Colonic mucosa (tissue), 4 donors: Measurements from ENCODE around the gene LEMD2. TPM values are rescaled to one million over a fixed set of nuclear protein-coding genes. Genes with fewer than 3 reads are reported as not detected.
A peak's percentile ranks its signal among the peaks of the same experiment; 100 is the strongest.

Source experiments
- DNase-seq: peaks from one replicate; pipeline ENCODE4 v3.0.0-alpha.2; 2020
- H3K27ac ChIP-seq: fragments of 200-600 bp; one replicate; pipeline ENCODE4 v1.8.0; 2021
- H3K27me3 ChIP-seq: fragments of 200-600 bp; one replicate; pipeline ENCODE4 v1.8.0; 2021
- H3K36me3 ChIP-seq: fragments of 200-600 bp; one replicate; pipeline ENCODE4 v1.8.0; 2021
- H3K4me1 ChIP-seq: fragments of 200-600 bp; one replicate; pipeline ENCODE4 v1.8.0; 2021; ENCODE audit warnings: mild to moderate bottlenecking
- H3K4me3 ChIP-seq: fragments of 200-600 bp; one replicate; pipeline ENCODE4 v1.8.0; 2021
- H3K9ac ChIP-seq, 2 donors: one replicate each; pipeline ENCODE4 v1.7.0; 2013; ENCODE audit warnings: control low read depth in 2 of 2, low read depth in 2 of 2, low read length in 2 of 2
- H3K9me3 ChIP-seq: fragments of 200-600 bp; one replicate; pipeline ENCODE4 v1.8.0; 2021
- intact Hi-C: fragments of 100-400 bp; cut with DNase I; formaldehyde crosslinking; loops from one replicate; pipeline ENCODE4 v1.14.1; 2022
- total RNA-seq, 2 donors: library from RNA; stranded (reverse); fragmentation: NEBNext Ultra II Directional in 1 of 2; extraction: Animal tissue kit (Norgen Biotek cat#: 25700) in 1 of 2; gene quantifications; one replicate each; pipeline ENCODE4 v1.2.1, GENCODE V29; 2021
- TF ChIP-seq, protein P1 (sequence below): fragments of 200-600 bp; IDR thresholded peaks from one replicate; pipeline ENCODE4 v1.8.0; 2022; ENCODE audit warnings: antibody characterized with exemption, mild to moderate bottlenecking
- donor health status: healthy.
- donor health status: DM: no; HTN: no; CAD: no.
- donor health status: DM: no; HTN: no; CAD: no.

LEMD2 gene
- total RNA-seq, 2 donors from 2014 or later: 61.6 to 68.1 TPM

DNA sequence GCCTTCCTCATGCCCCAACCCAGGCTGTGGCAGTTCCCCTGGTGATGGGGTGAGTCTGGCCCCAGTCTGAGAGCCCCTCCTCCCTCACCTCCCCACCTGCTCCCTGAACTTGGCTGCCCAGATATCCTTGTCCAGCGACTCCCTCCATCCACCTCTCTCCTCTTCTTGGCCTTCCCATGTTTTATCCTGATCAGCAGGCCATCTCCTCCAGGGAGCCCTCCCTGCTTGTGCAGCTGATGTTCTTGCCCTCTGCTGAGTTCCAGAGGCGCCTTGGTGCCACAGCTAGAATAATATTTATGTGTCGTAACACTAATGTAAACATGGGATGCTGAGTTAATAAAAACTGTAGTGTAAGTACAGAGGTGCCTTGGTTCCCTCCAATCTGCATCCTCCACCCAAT, 31.8 kb downstream of the LEMD2 start:
- DNase-seq: no peak
- Histone ChIP-seq H3K4me3 (no peak overlapping the region), H3K27me3 (no peaks in the 10 kb centered on the region), H3K9me3 (no peaks in the 10 kb centered on the region), H3K27ac (no peak overlapping the region), H3K9ac (no peak overlapping the region), H3K36me3 (no peaks in the 10 kb centered on the region), H3K4me1 (peaks cover 3% of the 10 kb centered on the region)
- intact Hi-C loops: no loop called here
- TF ChIP-seq, protein P1, sequence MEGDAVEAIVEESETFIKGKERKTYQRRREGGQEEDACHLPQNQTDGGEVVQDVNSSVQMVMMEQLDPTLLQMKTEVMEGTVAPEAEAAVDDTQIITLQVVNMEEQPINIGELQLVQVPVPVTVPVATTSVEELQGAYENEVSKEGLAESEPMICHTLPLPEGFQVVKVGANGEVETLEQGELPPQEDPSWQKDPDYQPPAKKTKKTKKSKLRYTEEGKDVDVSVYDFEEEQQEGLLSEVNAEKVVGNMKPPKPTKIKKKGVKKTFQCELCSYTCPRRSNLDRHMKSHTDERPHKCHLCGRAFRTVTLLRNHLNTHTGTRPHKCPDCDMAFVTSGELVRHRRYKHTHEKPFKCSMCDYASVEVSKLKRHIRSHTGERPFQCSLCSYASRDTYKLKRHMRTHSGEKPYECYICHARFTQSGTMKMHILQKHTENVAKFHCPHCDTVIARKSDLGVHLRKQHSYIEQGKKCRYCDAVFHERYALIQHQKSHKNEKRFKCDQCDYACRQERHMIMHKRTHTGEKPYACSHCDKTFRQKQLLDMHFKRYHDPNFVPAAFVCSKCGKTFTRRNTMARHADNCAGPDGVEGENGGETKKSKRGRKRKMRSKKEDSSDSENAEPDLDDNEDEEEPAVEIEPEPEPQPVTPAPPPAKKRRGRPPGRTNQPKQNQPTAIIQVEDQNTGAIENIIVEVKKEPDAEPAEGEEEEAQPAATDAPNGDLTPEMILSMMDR: no peak

DNA sequence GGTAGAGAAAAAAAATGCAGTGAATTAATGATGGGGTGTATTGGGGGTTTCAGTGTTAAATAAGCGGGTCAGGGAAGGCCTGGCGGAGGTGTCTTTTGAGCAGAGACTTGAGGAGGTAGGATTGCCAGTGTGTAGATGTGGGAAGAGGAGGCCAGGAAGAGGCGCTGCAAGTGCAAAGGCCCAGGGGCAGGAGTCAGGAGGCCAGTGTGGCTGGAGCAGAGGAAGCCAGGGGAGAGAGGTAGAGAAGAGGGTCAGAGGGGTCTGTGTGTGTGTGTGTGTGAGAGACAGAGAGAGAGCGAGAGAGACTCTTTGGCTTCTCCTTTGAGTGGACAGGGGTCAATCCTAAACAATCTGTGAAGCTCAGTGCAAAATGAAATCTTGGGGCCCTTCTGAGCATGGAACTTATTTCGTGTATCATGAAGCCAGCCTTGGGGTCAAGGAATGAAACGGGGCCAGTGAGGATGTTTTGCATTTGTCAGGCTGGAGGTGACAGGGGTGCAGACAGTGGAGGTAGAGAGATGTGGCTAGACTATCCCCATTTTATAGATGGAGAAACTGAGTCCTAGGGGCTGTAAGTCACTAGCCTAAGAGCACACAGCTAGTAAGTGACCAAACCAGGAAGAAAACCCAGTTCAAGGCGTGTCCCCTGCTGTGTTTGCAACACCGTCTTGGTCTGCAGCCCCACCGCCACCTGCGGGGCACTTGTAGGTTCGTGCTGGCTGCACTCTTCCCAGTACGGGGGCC, 32.5 kb downstream of the LEMD2 start:
- no peak overlapping the region for H3K4me3 ChIP-seq
- no peak overlapping the region for H3K27ac ChIP-seq
- no peak overlapping the region for H3K9ac ChIP-seq
- H3K4me1 ChIP-seq: peaks cover 9% of the 10 kb centered on the region
- intact Hi-C loops: no loop called here
- no peaks in the 10 kb centered on the region for H3K36me3 ChIP-seq
- TF ChIP-seq, protein P1: no peak
- H3K9me3 ChIP-seq: no peaks in the 10 kb centered on the region
- no peaks in the 10 kb centered on the region for H3K27me3 ChIP-seq
- DNase-seq: no peak

DNA sequence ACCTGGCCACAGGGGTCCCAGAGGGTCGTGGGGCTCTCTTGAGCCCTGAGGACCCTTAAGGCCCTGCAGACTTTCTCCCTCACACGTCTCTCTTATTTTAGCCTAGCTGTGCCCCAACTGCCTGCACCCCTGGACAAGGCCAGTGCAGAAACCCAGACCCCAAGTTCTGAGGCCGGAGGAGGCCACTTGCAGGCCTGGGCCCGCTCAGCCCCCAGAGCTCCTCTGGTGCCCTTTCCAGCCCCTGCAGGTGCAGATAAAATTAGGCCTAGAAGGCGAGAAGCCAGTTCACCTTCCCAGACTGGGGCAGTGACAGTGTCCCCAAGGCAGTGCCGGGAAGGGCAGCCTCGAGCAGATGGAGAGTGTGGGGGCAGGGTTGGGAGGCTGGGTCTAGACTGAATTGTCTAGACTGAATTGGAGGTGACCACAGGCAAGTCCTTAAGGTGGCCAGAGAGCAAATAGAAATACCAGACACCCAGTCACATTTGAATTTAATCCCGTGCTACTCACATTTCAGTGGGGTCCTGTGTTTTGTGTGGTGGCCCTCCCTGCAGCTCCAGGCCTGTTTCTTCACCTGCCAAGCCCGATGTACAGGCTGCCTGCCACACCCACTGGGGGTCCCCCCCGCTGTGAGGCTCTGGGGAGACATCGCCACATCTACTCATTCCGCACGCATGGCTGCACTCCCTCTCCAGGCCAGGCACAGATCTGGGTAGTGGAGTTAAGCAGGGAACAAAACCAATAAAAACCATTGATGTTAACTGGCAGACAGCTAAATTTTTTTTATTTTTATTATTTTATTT, 33.7 kb downstream of the LEMD2 start:
- no peaks in the 10 kb centered on the region for H3K36me3 ChIP-seq
- H3K4me3 ChIP-seq: no peak overlapping the region
- TF ChIP-seq, protein P1: no peak
- H3K9ac ChIP-seq: no peak overlapping the region
- H3K27ac ChIP-seq: no peak overlapping the region
- intact Hi-C loops: no loop called here
- DNase-seq: no peak
- H3K4me1 ChIP-seq: peaks cover 9% of the 10 kb centered on the region
- no peaks in the 10 kb centered on the region for H3K9me3 ChIP-seq
- no peaks in the 10 kb centered on the region for H3K27me3 ChIP-seq

DNA sequence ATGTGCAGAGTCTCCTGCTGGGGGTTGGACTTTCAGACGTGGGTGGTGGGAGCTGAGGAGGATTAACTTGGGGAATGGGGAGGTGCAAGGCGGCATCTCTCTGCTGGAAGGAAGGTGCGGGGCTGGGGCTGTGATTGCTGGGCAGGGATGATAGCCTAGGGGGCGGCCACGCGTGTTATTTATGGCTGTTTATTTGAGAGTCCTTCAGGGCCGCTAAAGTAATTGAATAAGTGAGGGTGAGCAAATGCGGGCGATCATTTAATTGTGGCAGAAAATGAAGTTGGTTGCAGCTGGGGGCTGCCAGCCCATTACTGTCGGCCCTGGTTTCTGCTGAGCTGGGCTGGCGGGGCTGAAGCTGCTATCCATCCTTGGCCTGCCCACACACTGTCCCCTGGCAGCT, 34.7 kb downstream of the LEMD2 start:
- Histone ChIP-seq H3K9ac (no peak overlapping the region), H3K27me3 (no peaks in the 10 kb centered on the region), H3K4me3 (no peak overlapping the region), H3K9me3 (no peaks in the 10 kb centered on the region), H3K36me3 (no peaks in the 10 kb centered on the region), H3K4me1 (peaks cover 9% of the 10 kb centered on the region), H3K27ac (no peak overlapping the region)
- no peak for DNase-seq
- TF ChIP-seq, protein P1: no peak
- intact Hi-C loops: no loop called here

DNA sequence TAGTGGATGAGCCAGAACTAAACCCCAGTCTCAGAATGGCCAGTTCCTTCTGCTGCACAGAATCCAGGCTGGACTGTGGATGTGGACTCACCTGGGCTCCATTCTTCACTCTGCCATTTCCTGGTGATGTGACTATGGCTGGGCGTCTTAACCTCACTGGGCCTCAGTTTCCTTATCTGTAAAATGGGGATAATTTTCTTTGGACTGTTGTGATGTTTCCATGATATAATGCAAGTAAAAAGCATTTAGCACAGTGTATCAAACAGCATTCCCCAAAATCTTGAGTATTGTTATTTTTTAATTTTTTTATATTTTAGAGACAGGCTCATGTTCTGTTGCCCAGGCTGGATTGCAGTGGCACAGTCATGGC, 36.3 kb downstream of the LEMD2 start:
- Histone ChIP-seq H3K27ac (peak overlapping the region; percentile 44), H3K9ac (peak overlapping the region in 1 of 2 donors; percentile 30), H3K4me3 (no peak overlapping the region), H3K36me3 (no peaks in the 10 kb centered on the region), H3K9me3 (no peaks in the 10 kb centered on the region), H3K4me1 (peaks cover 9% of the 10 kb centered on the region), H3K27me3 (no peaks in the 10 kb centered on the region)
- TF ChIP-seq, protein P1: no peak
- intact Hi-C loops: no loop called here
- DNase-seq: no peak
